HG03095 (cell line): ENCODE data around the gene COPA.
"Not testable (repeated sequence)": the region's sequence is repeated elsewhere in the genome, so short reads cannot be mapped to it uniquely, and the experiment has no call there.

Source experiments
- ATAC-seq: cut with Tn5 transposase; IDR thresholded peaks from one replicate; pipeline ENCODE4 v1.9.1; 2021; ENCODE audit warnings: moderate library complexity; ENCODE audit not compliant: unreplicated experiment

COPA gene

DNA sequence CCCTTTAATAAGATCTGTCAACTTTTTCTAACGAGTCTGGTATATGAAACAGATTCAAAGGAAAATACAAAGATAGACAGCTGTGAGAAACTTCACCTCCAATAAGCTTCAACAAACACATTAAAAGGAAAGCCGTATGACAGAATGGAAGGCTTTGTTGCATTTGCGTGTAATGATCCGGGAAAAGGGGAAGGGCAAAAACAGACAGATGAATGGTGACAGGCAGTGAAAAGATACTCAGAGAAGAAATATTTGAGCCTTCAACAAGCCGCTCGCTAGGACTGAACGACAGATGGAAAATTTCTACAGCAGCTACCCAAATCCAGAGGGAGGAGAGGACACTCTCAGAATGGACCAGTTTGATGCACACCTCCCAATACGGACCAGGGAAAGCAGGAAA lies 14.9 kb downstream of the COPA start:
- ATAC-seq, result no peak

DNA sequence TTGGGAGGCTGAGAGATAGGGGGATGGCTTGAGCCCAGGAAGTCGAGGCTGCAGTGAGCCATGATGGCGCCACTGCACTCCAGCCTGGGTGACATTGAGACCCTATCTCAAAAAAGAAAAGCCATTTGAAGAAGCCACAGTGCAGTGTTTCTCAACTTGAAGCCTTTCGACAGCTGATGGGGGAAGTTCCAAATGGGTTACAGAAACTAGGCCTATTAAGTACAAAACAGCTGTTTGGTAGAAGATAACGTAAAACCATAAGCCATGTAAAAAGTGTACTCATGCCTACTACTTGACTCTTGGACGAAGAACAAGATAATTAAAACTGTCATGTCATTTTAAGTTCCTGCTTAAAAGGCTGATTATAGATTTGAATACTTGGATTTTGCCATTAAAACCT lies 16.6 kb downstream of the COPA start:
- no peak for ATAC-seq

DNA sequence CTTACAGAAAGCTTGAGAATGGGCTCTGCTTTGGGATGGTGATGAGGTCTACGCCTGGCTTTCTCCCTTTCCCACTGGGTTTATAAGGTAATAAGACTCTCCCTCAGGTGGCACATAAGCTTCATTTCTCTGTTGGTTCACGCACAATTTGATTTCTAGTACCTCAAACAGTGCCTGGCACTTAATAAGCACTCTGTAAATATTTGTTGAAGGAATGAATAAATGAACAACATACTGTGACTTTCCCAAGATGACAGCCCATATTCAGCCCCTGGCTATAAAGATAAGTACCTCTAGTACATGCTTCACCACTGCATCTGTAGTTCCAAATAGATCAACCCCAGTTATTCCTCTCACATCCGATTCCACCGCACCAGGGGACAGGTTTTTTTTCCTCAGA lies 17.8 kb downstream of the COPA start:
- no peak for ATAC-seq

DNA sequence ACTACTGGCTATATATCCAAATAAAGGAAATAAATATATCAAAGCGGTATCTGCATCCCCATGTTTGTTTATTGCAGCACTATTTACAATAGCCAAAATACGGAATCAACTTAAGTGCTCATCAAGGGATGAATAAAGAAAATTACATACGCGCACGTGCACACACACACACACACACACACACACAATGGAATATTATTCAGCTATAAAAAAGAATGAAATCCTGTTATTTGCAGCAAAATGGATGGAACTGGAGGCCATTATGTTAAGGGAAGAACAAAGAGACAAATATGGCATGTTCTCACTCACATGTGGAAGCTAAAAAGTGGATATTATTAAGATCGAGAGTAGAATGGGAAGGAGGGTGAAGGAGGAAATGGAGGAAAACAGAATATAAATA lies 20.2 kb downstream of the COPA start:
- ATAC-seq, result no peak

DNA sequence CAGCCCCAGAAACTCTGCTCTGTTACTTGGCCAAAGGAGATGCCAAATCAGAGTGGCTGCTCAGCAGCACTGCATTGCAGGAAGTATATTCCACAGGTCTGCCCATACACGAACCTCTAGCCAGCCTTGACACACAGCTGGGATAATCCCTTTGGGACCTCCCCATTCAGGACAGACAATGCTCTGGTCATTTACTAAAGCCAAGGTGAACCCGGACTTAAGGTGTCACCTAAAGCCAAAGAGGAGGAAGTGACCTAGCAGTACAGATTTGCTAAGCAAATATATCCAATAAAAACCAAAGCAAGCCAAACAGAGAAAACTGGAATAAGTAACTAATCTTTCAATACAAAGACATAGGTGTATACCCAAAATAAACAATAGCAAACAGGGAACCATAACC lies 27.7 kb downstream of the COPA start:
- no peak for ATAC-seq

DNA sequence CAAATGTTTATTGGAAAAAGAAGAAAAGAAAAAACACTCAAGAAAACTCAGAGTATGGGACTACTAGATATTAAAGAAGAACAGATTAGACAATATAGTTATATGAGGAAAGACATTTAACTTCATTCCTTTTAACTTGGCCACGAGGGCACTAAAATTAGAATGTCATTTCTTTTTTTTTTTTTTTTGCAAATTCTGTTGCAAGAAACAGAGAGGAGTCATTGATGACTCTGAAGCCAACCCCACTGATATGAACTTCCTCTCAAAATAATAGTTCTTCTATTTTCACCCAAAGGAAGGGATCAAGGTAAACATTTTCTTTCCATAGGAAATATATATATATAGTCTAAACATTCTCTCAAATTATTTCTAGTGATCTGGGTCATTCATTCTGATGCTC lies 33.5 kb downstream of the COPA start:
- ATAC-seq, result no peak

DNA sequence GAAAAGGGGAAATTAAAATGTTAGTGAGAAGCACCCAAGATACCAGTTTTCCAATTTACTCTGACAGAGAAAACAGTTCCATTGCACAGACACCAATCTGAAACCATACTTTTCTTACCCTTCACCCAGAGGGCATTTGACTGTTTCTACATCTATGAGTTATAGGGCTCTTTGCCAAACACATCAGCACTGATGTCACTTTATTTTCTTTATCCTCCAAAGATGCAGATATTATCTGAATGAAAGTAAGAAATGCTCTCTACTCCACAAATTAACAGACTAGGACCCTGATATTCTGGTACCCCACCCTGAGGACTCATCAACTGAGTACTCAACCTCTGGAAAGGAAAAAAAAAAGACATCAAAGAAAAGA lies 33.9 kb downstream of the COPA start:
- no peak for ATAC-seq

DNA sequence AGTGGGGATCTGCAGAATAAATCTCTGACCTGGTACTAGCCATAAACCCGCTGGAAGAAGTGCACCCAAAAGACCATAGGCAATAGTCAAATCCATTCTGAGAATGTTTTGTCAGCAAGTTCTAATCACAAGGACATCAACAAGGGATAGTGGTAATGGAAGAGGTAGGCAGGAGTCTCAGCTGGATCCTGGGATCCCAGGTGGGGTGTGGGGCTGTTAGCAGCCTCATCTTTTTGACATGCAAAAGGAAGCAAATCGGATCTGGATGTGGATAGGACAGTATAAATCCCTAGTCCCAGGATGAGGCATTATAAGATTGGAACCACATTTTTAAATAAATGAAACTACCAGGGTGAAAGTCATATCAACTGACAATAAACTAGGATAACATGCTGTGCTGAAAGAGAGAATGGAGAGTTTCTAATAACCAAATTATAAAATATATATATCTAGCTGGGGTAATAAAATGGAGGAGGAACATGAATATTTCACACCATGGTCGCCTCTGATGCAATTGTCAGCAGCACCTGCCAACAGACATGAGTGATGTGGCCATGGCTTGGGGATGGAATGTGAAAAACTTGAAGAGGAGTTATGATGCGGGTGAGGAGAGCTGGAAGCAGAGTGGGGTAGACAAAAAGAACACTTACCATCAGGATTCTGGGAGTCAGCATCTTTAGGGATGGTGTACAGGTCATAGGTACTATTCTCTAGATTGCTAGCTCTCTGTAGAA lies 34.4 kb downstream of the COPA start:
- no peak for ATAC-seq

DNA sequence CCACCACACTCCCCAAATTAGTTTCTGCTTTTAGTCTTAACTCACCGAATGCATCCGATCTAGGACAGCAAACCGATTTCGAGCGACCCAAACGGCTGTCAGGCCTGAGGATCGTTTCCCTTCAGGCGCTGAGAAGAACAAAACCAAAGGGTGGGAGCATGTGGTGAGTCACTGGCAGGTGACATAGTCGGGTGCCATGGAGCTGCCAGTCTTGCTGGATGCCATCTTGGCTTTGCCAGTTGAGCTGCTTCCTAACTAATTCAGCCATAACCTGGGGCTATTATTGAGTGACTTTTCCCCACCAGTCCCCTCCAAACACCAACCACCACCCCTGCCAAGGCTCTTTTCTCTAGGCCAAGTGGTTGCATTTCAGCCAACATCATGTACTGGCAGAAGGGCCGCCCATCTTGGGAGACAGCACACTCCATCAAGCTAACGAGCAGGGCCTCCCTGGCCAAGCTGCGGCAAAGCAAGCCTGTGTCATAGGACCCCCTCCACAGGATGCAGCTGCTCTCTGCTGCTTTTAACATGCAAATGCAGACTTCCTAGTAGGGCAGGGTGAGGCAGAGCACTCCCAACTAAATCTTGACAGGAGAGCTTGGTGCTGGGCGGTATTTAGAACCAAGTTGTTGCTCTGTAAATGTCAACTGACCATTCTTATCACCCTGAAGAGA lies 35.8 kb downstream of the COPA start:
- no peak for ATAC-seq

DNA sequence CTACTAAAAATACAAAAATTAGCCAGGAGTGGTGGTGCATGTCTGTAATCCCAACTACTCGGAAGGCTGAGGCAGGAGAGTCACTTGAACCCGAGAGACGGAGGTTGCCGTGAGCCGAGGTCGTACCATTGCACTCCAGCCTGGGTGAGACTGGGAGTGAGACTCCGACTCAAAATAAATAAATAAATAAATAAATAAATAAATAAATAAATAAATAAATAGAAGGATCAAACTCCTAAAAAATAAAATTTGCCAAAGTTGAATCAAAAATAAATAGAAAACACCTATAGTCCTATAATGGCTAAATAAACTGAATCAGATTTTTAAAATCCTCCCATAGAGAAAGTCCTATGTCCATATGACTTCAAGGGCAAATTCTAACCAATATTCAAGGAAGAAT lies 42.9 kb downstream of the COPA start:
- ATAC-seq, result no peak

DNA sequence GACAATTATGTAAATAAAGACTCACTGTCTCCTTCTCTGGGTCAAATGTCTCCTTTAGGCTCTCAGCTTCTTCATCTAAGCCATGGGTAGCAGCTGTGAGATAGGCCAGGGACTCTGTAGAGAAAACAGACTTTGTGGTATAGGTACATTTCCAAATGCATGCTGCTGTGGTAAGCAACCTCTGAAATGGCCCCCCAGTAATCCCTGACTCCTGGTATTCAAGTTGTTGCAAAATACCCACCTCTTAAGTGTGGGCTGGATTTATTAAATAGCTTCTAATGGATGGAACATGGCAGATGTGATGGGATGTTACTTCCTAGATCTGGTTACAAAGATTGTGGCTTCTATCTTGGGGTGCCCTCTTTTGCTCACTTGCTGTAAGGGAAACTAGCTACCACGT lies 47.0 kb downstream of the COPA start:
- no peak for ATAC-seq

DNA sequence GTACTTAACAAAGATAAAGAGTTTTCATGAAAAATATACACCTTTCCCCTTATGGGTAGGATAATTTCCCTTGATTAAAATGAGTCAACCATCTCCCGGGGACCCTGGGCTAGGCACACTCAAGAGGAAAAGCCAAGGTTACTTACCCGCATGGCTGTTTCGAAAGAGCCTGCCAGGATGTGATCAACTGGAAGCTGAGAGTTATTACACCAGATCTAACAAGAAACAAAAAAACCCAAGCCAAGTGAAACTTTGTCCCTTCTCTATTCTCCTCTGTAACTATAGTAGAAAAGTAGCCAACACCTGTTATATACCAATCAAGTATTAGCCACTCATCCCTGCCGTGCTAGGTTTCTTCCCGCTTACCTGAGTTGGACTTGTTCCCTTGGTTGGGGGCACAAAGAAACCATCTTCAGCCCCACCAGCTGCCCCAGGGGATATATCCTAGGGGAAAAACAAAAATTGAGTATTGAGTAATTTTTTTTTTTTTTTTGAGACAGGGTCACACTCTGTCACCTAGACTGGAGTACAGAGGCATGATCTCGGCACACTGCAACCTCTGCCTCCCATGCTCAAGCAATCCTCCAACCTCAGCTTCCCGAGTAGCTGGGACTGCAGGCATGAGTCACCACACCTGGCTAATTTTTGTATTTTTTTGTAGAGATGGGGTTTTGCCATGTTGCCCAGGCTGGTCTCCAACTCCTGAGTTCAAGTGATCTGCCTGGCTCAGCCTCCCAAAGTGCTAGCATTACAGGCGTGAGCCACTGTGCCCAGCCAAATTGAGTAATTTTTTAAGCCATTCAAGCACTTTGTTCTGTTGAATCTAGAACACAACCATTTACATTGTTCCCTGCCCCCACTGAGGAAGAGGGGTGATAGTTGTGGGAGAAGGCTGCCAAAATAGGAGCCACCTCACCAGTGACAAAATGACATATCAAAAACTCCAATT lies 49.8 kb downstream of the COPA start:
- no peak for ATAC-seq

DNA sequence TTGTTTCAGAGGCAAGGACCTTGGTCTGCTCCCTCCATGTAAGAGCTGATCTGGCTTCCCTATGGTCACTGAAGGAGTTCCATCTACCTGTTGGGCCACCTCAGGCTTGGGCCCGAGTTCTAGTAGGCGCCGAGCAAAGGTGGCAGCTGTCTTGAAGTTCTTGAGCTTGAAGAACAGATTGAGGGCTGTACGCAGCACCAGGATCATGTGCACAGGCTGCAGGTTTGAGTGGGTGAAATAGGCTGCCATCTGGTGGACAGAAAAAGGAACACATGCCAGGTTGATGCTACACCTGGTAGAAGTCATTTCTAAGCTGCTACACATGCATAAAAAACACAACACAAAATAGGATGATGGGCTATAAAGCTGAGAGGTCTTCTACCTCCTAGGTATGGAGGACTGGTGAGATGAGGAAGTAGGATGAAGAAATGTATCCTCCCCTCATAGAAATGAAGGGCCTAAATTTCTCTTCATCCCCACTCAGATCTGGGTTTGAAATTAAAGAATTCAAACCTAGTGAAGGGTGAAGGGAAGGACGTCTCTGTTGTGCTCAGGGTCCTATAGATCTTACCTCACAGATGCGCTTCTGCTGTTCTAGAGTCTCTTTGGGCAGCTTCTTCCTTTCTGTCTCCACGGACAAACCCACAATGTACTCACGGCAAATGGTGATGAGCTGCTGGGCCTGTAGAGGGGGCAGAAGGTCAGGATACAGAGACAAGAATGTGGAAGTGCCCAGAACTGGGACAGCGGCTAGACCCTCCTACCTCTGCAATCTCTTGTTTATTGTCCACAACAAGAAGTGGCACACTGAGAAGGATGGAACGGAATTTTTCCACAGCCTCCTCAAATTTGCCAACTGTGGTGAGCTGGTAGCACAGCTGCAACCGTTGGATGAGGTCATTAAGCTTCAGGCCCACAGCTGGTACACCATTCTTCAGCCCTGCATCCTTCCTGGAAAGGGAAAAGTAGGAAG lies 51.5 kb downstream of the COPA start:
- ATAC-seq, result no peak

DNA sequence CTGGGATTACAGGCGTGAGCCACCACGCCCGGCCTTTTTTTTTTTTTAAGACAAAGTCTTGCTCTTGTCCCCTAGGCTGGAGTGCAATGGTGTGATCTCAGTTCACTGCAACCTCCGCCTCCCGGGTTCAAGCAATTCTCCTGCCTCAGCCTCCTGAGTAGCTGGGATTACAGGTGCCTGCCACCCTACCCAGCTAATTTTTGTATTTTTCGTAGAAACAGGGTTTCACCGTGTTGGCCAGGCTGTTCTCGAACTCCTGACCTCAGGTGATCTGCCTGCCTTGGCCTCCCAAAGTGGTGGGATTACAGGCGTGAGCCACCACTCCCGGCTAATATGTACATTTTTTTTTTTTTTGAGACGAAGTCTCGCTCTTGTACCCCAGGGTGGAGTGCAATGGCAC lies 55.3 kb downstream of the COPA start:
- ATAC-seq, result not testable (repeated sequence)

DNA sequence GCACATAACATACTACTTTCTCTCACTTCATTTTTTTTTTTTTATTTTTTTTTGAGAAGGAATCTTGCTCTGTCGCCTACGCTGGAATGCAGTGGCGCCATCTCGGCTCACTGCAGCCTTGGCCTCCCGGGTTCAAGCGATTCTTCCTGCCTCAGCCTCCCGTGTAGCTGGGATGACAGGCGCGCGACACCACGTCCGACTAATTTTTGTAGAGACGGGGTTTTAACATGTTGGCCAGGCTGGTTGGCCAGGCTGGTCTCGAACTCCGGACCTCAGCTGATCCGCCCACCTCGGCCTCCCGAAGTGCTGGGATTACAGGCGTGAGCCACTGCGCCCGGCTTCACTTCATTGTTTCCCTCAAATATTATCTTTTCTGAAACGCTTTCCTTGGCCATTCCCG lies 57.5 kb downstream of the COPA start:
- ATAC-seq, result no peak

DNA sequence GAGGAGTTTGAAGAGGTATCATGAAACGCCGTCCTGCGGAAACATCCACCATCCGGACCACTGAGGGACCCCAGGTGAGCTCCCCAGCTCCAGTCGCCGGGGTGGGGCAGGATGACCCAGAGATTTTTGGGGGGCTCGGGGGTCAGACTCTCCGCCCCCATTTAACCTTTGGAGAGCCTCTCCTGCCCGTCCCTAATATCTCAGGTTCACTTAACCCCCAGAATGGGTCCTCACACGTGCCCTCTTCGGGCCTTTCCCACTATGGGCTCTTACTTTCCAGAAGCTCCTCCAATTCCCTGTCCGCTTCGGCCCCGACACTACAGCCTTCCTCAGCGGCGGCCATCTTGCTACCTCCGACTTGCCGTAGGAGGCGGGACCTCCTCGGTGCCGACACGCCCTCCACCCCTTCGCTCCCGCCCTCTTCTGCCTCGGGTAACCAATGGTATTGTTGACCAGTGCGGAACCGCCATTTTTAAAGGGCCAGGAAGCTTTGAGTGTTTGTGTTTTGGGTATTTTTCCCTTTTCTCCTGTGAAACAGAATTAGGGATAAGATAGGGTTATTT lies 58.2 kb downstream of the COPA start, which contains the start of gene PEX19:
PEX19 (minus strand) TSS at position 352 of the 563 bp plus-strand sequence; CDS start at position 343, 9 bp downstream.
- peak; percentile 91 for ATAC-seq

DNA sequence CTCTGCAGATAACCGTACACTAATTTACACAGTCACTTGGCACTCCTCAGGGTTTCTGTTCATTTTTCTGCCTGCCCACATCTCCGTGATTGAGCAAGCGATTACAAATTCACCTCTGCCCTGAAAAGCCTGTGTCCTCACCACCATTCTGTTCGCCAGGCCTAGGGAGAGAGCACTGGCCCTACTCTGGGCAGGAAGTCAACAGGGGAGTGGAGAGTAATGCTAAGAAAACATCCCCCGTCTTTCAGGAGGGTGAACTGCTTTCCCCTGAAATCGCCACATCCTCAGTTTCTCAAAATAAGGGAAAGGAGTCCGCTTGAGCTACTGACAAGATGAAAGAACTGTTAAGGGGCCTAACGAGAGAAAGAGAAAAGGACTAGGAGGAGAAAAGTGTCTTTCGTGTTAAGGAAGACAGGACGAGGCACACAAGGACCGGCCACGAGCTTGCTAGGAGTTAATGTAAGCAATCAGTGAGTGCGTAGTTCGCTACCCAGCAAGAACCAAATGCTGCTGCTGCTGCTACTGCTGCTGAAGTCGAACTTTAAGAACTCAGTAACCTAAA lies 58.7 kb downstream of the COPA start:
- no peak for ATAC-seq

DNA sequence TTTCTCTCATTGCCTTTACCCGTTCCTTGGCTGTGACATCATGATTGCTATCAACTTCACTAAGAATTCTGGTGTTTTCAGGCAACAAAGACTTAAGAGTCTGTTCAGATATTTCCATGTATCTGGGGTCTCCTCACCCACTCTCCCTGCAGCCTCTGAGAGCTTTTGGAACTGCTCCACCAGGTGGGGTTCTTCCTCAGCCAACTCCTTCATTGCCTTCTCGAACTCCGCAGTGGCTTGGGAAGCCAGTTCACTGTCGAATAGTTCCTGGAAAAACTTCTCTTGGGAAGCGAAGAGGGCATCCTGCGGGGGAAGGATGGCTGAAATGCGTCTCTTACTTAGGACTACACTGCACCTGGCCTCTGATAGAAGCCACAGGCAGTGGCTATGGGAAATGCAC lies 60.2 kb downstream of the COPA start:
- ATAC-seq, result no peak

DNA sequence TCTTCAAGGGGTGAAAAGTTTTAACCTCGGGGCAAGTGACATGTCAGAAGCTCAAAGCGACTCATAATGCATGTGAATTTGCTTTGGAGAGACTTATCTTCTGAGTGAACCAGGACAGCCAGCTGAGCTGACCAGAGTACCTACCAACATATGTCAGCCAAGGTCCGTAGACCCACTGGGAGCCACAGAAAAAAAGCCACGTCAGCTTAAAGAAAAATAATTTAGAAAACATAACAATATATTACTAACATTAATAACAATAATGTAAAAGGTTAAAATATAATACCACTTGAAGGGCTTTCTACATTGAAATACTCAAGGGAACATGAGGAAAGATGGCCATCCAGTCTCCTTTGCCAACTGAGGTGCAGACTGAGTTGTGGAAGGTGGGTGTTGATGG lies 65.1 kb downstream of the COPA start:
- no peak for ATAC-seq

DNA sequence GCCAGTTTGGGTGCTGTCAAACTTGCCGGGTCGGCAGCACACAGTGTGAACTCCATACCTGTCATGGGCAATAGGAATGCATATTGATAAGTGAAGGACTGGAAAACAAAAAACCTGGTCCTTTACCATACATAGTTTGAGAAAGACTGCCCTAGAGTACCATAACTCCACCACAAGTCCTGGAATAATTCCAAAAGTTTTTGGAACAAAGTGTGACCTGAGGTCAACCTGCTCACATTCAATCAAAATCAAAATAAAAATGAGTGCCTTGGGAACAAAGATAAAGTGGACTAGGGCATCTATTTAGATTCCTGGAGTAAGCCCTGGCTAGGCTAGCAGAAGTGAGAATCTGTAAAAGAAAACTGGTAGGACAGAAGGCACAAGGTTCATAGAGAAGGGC lies 65.7 kb downstream of the COPA start:
- no peak for ATAC-seq
